Loucy (cell line): ENCODE data around the gene SCRN2.

ENCODE experiments used
- H2AFZ ChIP-seq: fragments of 200-600 bp; sonication (generic); 2 replicates; pipeline ENCODE4 v1.6.0; 2016; ENCODE audit warnings: antibody characterized with exemption, mild to moderate bottlenecking, low read length, moderate library complexity
- H3F3A ChIP-seq: fragments of 200-600 bp; 2 replicates; pipeline ENCODE4 v1.6.0; 2016; ENCODE audit warnings: antibody characterized with exemption, low read depth, mild to moderate bottlenecking
- H3K27me3 ChIP-seq: fragments of 200-600 bp; sonication (generic); 2 replicates; pipeline ENCODE4 v1.6.1; 2014; ENCODE audit warnings: low read length, mild to moderate bottlenecking; ENCODE audit not compliant: insufficient read depth, poor library complexity, severe bottlenecking
- H3K36me3 ChIP-seq: fragments of 200-600 bp; sonication (generic); 2 replicates; pipeline ENCODE4 v1.6.1; 2016; ENCODE audit warnings: low read length; ENCODE audit not compliant: insufficient read depth
- H3K4me1 ChIP-seq: fragments of 200-600 bp; sonication (generic); 2 replicates; pipeline ENCODE4 v1.5.1; 2014; ENCODE audit warnings: low read length, mild to moderate bottlenecking; ENCODE audit not compliant: insufficient read depth, poor library complexity, severe bottlenecking
- H3K4me2 ChIP-seq: fragments of 200-600 bp; sonication (generic); 2 replicates; pipeline ENCODE4 v1.6.0; 2014; ENCODE audit warnings: antibody characterized with exemption, low read length, low read depth, mild to moderate bottlenecking; ENCODE audit not compliant: poor library complexity, severe bottlenecking
- H3K4me3 ChIP-seq: fragments of 200-600 bp; sonication (generic); 2 replicates; pipeline ENCODE4 v1.5.1; 2014; ENCODE audit warnings: low read length, mild to moderate bottlenecking, mixed read lengths; ENCODE audit not compliant: poor library complexity, severe bottlenecking
- H3K79me2 ChIP-seq: fragments of 200-600 bp; sonication (generic); 2 replicates; pipeline ENCODE4 v1.6.1; 2014; ENCODE audit warnings: low read length; ENCODE audit not compliant: insufficient read depth
- H3K9ac ChIP-seq: fragments of 200-600 bp; sonication (generic); 2 replicates; pipeline ENCODE4 v1.6.0; 2014; ENCODE audit warnings: mild to moderate bottlenecking, low read depth, low read length, moderate library complexity; ENCODE audit not compliant: poor library complexity, severe bottlenecking
- H3K9me2 ChIP-seq: fragments of 200-600 bp; sonication (generic); replicated peaks from 2 replicates; pipeline ENCODE4 v1.6.1; 2016; ENCODE audit warnings: low read depth, low read length, mixed read lengths
- H3K9me3 ChIP-seq: fragments of 200-600 bp; sonication (generic); 2 replicates; pipeline ENCODE4 v1.6.1; 2014; ENCODE audit warnings: mild to moderate bottlenecking, antibody characterized with exemption, low read length, low read depth; ENCODE audit not compliant: insufficient read depth
- H4K20me1 ChIP-seq: fragments of 200-600 bp; sonication (generic); 2 replicates; pipeline ENCODE4 v1.6.0; 2014; ENCODE audit warnings: antibody characterized with exemption, low read length, mild to moderate bottlenecking; ENCODE audit not compliant: insufficient read depth, poor library complexity, severe bottlenecking
- CTCF ChIP-seq: fragments of 200-600 bp; sonication (generic); conservative IDR thresholded peaks from 2 replicates; pipeline ENCODE4 v1.5.1; 2014; ENCODE audit warnings: mild to moderate bottlenecking, antibody characterized with exemption, low read length
- EZH2phosphoT487 ChIP-seq: fragments of 200-600 bp; IDR thresholded peaks from 2 replicates; pipeline ENCODE4 v1.6.1; 2018; ENCODE audit warnings: antibody characterized with exemption, mild to moderate bottlenecking, moderate library complexity, borderline replicate concordance

SCRN2 gene

GRCh38 chr17:47816947-47817346, 24.1 kb downstream of the SCRN2 start:
- Histone ChIP-seq H3K36me3 (peaks cover 6% of the 10 kb centered on the region; the same call in 1 of the 2 replicates), H3K9me2 (no peaks in the 10 kb centered on the region), H3K27me3 (no peaks in the 10 kb centered on the region), H3K4me1 (peaks cover 12% of the 10 kb centered on the region), H3K9me3 (no peaks in the 10 kb centered on the region), H3K79me2 (peaks cover 12% of the 10 kb centered on the region; the same call in 1 of the 2 replicates), H3K4me3 (no peak overlapping the region), H3K4me2 (no peak overlapping the region), H3F3A (no peaks in the 10 kb centered on the region), H2AFZ (no peak overlapping the region), H4K20me1 (peaks cover 5% of the 10 kb centered on the region), H3K9ac (no peak overlapping the region)
- no peak for TF ChIP-seq CTCF
- TF ChIP-seq EZH2phosphoT487: no peak

- peaks cover 10% of the 10 kb centered on the region; the same call in 1 of the 2 replicates for H3K79me2 ChIP-seq
- no peak overlapping the region for H3K9ac ChIP-seq
- no peaks in the 10 kb centered on the region for H3K9me3 ChIP-seq
- TF ChIP-seq CTCF: no peak
- TF ChIP-seq EZH2phosphoT487: no peak
- H3K36me3 ChIP-seq: peaks cover 6% of the 10 kb centered on the region; the same call in 1 of the 2 replicates
- H3K27me3 ChIP-seq: no peaks in the 10 kb centered on the region
- H3K4me2 ChIP-seq: no peak overlapping the region
- peaks cover 2% of the 10 kb centered on the region for H4K20me1 ChIP-seq
- H3K4me1 ChIP-seq: peaks cover 12% of the 10 kb centered on the region
- H2AFZ ChIP-seq: no peak overlapping the region
- H3F3A ChIP-seq: no peaks in the 10 kb centered on the region
- H3K4me3 ChIP-seq: no peak overlapping the region
- no peaks in the 10 kb centered on the region for H3K9me2 ChIP-seq
These were observed 24.9 kb downstream of the SCRN2 start for GRCh38 chr17:47816111-47816735.

- Histone ChIP-seq H3K4me2 (no peak overlapping the region), H3K9ac (no peak overlapping the region), H3K9me2 (no peaks in the 10 kb centered on the region), H3K4me1 (peaks cover 5% of the 10 kb centered on the region), H3F3A (no peaks in the 10 kb centered on the region), H2AFZ (no peak overlapping the region), H3K27me3 (no peaks in the 10 kb centered on the region), H3K36me3 (peaks cover 6% of the 10 kb centered on the region; the same call in 1 of the 2 replicates), H3K79me2 (peaks cover 2% of the 10 kb centered on the region; the same call in 1 of the 2 replicates), H4K20me1 (no peaks in the 10 kb centered on the region), H3K4me3 (no peak overlapping the region), H3K9me3 (no peaks in the 10 kb centered on the region)
- TF ChIP-seq CTCF (no peak), EZH2phosphoT487 (no peak)
These were observed 25.8 kb downstream of the SCRN2 start for GRCh38 chr17:47815106-47815918.
